ENCODE measurements around the gene DGKE.
A peak's percentile ranks its signal among the peaks of the same experiment; 100 is the strongest.

DGKE gene

GRCh38 chr17:56835264-56835585 lies 1.3 kb downstream of the DGKE start:
- 0 out of 2 replicates have a peak, but pooled peaks cover 6% of the 10 kb centered on the region for H3K79me2 ChIP-seq (ENCODE audit: insufficient read depth, low read length)
- no peaks in the 10 kb centered on the region for H3K9me3 ChIP-seq (ENCODE audit: insufficient read depth, low read length)
- H3K9me2 ChIP-seq (replicated peaks; ENCODE audit: insufficient read depth, low read length) = no peaks in the 10 kb centered on the region
- 0 out of 2 replicates have a peak, but pooled peaks cover 2% of the 10 kb centered on the region for H4K20me1 ChIP-seq (ENCODE audit: low read depth, low read length)
- peaks cover 13% of the 10 kb centered on the region for H3K36me3 ChIP-seq (ENCODE audit: low read length)
- peak overlapping the region; percentile 86 for H3K4me2 ChIP-seq (ENCODE audit: low read depth, low read length, poor library complexity, severe bottlenecking)
- peak overlapping the region; percentile 71 for H3K9ac ChIP-seq (ENCODE audit: low read length)
- no peak overlapping the region for H2AFZ ChIP-seq (ENCODE audit: low read depth, low read length, severe bottlenecking)
- peak overlapping the region; percentile 80 for H3K4me3 ChIP-seq (ENCODE audit: insufficient read depth, low read length, poor library complexity, severe bottlenecking)
- no peaks in the 10 kb centered on the region for H3K27me3 ChIP-seq (ENCODE audit: low read length)
- no peak overlapping the region for H3K27ac ChIP-seq (ENCODE audit: low read depth, low read length)
- H3F3A ChIP-seq (ENCODE audit: insufficient read depth) = peaks cover 11% of the 10 kb centered on the region; the same call in 1 of the 2 replicates
- no peak for TF ChIP-seq EZH2phosphoT487 (conservative IDR thresholded peaks at IDR 0.05; ENCODE audit: low read length)
- TF ChIP-seq, protein P1, sequence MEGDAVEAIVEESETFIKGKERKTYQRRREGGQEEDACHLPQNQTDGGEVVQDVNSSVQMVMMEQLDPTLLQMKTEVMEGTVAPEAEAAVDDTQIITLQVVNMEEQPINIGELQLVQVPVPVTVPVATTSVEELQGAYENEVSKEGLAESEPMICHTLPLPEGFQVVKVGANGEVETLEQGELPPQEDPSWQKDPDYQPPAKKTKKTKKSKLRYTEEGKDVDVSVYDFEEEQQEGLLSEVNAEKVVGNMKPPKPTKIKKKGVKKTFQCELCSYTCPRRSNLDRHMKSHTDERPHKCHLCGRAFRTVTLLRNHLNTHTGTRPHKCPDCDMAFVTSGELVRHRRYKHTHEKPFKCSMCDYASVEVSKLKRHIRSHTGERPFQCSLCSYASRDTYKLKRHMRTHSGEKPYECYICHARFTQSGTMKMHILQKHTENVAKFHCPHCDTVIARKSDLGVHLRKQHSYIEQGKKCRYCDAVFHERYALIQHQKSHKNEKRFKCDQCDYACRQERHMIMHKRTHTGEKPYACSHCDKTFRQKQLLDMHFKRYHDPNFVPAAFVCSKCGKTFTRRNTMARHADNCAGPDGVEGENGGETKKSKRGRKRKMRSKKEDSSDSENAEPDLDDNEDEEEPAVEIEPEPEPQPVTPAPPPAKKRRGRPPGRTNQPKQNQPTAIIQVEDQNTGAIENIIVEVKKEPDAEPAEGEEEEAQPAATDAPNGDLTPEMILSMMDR (IDR thresholded peaks at IDR 0.05; ENCODE audit: insufficient read depth, low read length, poor library complexity, severe bottlenecking) = no peak

GRCh38 chr17:56838687-56839086 lies 4.7 kb downstream of the DGKE start:
- Histone ChIP-seq H3K4me3 (ENCODE audit: insufficient read depth, low read length, poor library complexity, severe bottlenecking) (no peak overlapping the region), H3F3A (ENCODE audit: insufficient read depth) (peaks cover 18% of the 10 kb centered on the region; the same call in 1 of the 2 replicates), H3K4me2 (ENCODE audit: low read depth, low read length, poor library complexity, severe bottlenecking) (peak overlapping the region; percentile 23), H4K20me1 (ENCODE audit: low read depth, low read length) (0 out of 2 replicates have a peak, but pooled peaks cover 2% of the 10 kb centered on the region), H3K9me3 (ENCODE audit: insufficient read depth, low read length) (no peaks in the 10 kb centered on the region), H2AFZ (ENCODE audit: low read depth, low read length, severe bottlenecking) (no peak overlapping the region), H3K27me3 (ENCODE audit: low read length) (no peaks in the 10 kb centered on the region), H3K27ac (ENCODE audit: low read depth, low read length) (no peak overlapping the region), H3K9ac (ENCODE audit: low read length) (no peak overlapping the region), H3K9me2 (replicated peaks; ENCODE audit: insufficient read depth, low read length) (no peaks in the 10 kb centered on the region), H3K79me2 (ENCODE audit: insufficient read depth, low read length) (0 out of 2 replicates have a peak, but pooled peaks cover 6% of the 10 kb centered on the region), H3K36me3 (ENCODE audit: low read length) (peaks cover 17% of the 10 kb centered on the region)
- TF ChIP-seq, protein P1 (IDR thresholded peaks at IDR 0.05; ENCODE audit: insufficient read depth, low read length, poor library complexity, severe bottlenecking) = no peak
- no peak for TF ChIP-seq EZH2phosphoT487 (conservative IDR thresholded peaks at IDR 0.05; ENCODE audit: low read length)

DNA sequence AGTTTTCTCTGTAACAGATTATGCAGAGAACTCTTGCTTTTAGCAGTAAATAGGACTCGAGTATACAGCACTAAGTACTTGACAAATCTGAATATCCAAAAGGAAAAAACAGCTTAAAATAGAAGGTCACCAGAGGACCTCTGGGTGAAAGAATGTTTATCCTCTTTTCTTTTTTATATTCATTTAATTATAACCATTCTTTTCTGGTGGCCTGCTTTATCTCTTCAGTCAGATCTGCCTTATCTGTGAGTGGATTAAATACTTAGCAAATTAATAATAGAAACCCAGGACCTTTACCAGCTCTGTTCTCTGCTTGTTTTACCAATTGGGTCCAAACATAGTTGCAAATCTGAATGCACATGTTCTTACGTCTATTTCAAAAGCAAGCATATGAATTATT lies 8.6 kb downstream of the DGKE start:
- Histone ChIP-seq H3K27ac (ENCODE audit: low read depth, low read length) (no peak overlapping the region), H3K9me2 (replicated peaks; ENCODE audit: insufficient read depth, low read length) (no peaks in the 10 kb centered on the region), H3F3A (ENCODE audit: insufficient read depth) (peaks cover 10% of the 10 kb centered on the region; the same call in 1 of the 2 replicates), H2AFZ (ENCODE audit: low read depth, low read length, severe bottlenecking) (no peak overlapping the region), H3K9me3 (ENCODE audit: insufficient read depth, low read length) (no peaks in the 10 kb centered on the region), H3K4me3 (ENCODE audit: insufficient read depth, low read length, poor library complexity, severe bottlenecking) (no peak overlapping the region), H3K9ac (ENCODE audit: low read length) (no peak overlapping the region), H4K20me1 (ENCODE audit: low read depth, low read length) (no peaks in the 10 kb centered on the region; the same call in 1 of the 2 replicates), H3K4me2 (ENCODE audit: low read depth, low read length, poor library complexity, severe bottlenecking) (no peak overlapping the region), H3K27me3 (ENCODE audit: low read length) (no peaks in the 10 kb centered on the region), H3K79me2 (ENCODE audit: insufficient read depth, low read length) (0 out of 2 replicates have a peak, but pooled peaks cover 6% of the 10 kb centered on the region), H3K36me3 (ENCODE audit: low read length) (peaks cover 11% of the 10 kb centered on the region; the same call in 1 of the 2 replicates)
- no peak for TF ChIP-seq EZH2phosphoT487 (conservative IDR thresholded peaks at IDR 0.05; ENCODE audit: low read length)
- TF ChIP-seq, protein P1 (IDR thresholded peaks at IDR 0.05; ENCODE audit: insufficient read depth, low read length, poor library complexity, severe bottlenecking) = no peak
